ENCODE results near the gene MARVELD1.

DNA sequence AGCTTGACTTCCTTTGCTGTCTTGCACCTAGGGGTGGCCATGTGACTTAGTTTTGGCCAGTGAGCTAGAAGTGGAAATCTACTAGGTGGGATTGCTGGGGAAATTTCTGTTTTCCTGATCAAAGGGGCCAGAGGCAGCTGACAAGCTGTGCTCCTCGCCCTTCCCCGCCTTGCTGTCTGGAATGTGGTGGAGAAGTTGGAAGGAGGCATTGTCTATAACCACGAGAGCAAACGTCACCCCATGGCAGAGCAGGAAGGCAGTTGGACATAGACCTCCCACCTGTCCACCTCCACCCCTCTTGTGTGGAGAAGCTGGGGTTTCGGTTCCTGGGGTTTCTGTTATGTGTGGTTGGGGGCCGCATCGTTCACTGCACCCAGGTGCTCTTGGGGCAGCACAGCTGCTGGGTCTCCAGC is 51.0 kb downstream of the MARVELD1 start:
- TF ChIP-seq, protein P1, sequence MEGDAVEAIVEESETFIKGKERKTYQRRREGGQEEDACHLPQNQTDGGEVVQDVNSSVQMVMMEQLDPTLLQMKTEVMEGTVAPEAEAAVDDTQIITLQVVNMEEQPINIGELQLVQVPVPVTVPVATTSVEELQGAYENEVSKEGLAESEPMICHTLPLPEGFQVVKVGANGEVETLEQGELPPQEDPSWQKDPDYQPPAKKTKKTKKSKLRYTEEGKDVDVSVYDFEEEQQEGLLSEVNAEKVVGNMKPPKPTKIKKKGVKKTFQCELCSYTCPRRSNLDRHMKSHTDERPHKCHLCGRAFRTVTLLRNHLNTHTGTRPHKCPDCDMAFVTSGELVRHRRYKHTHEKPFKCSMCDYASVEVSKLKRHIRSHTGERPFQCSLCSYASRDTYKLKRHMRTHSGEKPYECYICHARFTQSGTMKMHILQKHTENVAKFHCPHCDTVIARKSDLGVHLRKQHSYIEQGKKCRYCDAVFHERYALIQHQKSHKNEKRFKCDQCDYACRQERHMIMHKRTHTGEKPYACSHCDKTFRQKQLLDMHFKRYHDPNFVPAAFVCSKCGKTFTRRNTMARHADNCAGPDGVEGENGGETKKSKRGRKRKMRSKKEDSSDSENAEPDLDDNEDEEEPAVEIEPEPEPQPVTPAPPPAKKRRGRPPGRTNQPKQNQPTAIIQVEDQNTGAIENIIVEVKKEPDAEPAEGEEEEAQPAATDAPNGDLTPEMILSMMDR (IDR thresholded peaks at IDR 0.05): no peak
- TF ChIP-seq POLR2A (IDR thresholded peaks at IDR 0.05): no peak

All from ovary (tissue), 3 donors.